Prostate gland (tissue), 2 donors: Measurements from ENCODE around the gene PCK2.

Source experiments
- POLR2AphosphoS5 ChIP-seq: sonication (generic); formaldehyde crosslinking; IDR thresholded peaks from one replicate; pipeline ENCODE4 v1.6.1; 2017; ENCODE audit warnings: antibody characterized with exemption
- TF ChIP-seq, protein P1 (sequence below), 4 experiments: fragments of 200-600 bp in 2 of 4; fragments of 450-650 bp in 2 of 4; sonication (generic) in 2 of 4; IDR thresholded peaks; 1 replicate in 3 of 4; 2 replicates in 1 of 4; pipeline ENCODE4 v1.5.1; 2016 to 2019; ENCODE audit warnings: antibody characterized with exemption in 4 of 4, mild to moderate bottlenecking in 2 of 4, moderate library complexity in 2 of 4

DNA sequence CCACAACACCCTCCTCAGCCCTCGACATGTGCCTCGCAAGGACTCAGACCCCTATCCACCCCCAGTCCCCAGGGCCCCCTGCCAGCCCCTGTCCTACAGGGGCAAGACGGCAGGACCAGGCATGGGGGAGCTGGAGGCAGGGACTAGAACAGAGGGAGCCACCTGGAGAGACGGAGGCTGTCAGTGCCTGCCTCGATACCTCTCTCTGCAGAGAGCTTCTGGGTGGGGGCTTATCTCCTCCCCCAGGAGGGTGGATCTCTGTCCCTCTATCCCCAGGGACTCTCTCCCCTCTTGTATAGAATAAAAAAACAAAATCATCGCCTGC, 24.7 kb upstream of the PCK2 start:
- TF ChIP-seq, protein P1, sequence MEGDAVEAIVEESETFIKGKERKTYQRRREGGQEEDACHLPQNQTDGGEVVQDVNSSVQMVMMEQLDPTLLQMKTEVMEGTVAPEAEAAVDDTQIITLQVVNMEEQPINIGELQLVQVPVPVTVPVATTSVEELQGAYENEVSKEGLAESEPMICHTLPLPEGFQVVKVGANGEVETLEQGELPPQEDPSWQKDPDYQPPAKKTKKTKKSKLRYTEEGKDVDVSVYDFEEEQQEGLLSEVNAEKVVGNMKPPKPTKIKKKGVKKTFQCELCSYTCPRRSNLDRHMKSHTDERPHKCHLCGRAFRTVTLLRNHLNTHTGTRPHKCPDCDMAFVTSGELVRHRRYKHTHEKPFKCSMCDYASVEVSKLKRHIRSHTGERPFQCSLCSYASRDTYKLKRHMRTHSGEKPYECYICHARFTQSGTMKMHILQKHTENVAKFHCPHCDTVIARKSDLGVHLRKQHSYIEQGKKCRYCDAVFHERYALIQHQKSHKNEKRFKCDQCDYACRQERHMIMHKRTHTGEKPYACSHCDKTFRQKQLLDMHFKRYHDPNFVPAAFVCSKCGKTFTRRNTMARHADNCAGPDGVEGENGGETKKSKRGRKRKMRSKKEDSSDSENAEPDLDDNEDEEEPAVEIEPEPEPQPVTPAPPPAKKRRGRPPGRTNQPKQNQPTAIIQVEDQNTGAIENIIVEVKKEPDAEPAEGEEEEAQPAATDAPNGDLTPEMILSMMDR (IDR thresholded peaks at IDR 0.05) = no peak
- no peak for TF ChIP-seq POLR2AphosphoS5
